CD14-positive monocyte (primary cell): ENCODE data around the gene RAPGEF1. TPM values are rescaled to one million over a fixed set of nuclear protein-coding genes. Genes with fewer than 3 reads are reported as not detected.

Source experiments
- DNase-seq, 3 donors: peaks; one replicate each; pipeline ENCODE4 v3.0.0-alpha.2; 2011 to 2022
- H2AFZ ChIP-seq: 2 replicates; pipeline ENCODE4 v1.6.0; 2012; ENCODE audit warnings: mild to moderate bottlenecking, low read depth, low read length, inconsistent platforms; ENCODE audit not compliant: insufficient read depth, poor library complexity, severe bottlenecking
- H3K27ac ChIP-seq, 2 donors: 1 replicate in 1 of 2; 2 replicates in 1 of 2; pipeline ENCODE4 v1.5.1; 2012 to 2013; ENCODE audit warnings: low read length in 2 of 2, control low read depth in 1 of 2, inconsistent platforms in 1 of 2, low read depth in 1 of 2, mild to moderate bottlenecking in 1 of 2
- H3K27me3 ChIP-seq, 2 donors: one replicate each; pipeline versions ENCODE4 v1.6.0 to v1.6.1; 2011 to 2013; ENCODE audit warnings: low read length in 2 of 2; ENCODE audit not compliant: control insufficient read depth in 2 of 2, insufficient read depth in 2 of 2
- H3K36me3 ChIP-seq, 2 donors: replicated peaks in 1 of 2; 1 replicate in 1 of 2; 2 replicates in 1 of 2; pipeline versions ENCODE4 v1.5.1 to v1.6.1; 2012 to 2013; ENCODE audit warnings: low read length in 2 of 2, control low read depth in 1 of 2, inconsistent platforms in 1 of 2, mild to moderate bottlenecking in 1 of 2; ENCODE audit not compliant: insufficient read depth in 2 of 2, control insufficient read depth in 1 of 2
- H3K4me1 ChIP-seq, 2 donors: 1 replicate in 1 of 2; 2 replicates in 1 of 2; pipeline versions ENCODE4 v1.5.1 to v1.6.1; 2012 to 2013; ENCODE audit warnings: low read length in 2 of 2, control low read depth in 1 of 2, inconsistent platforms in 1 of 2, mild to moderate bottlenecking in 1 of 2, moderate library complexity in 1 of 2; ENCODE audit not compliant: insufficient read depth in 2 of 2, control insufficient read depth in 1 of 2
- H3K4me2 ChIP-seq: replicated peaks from 2 replicates; pipeline ENCODE3; 2012; ENCODE audit warnings: low read length, moderate library complexity, mild to moderate bottlenecking; ENCODE audit not compliant: poor library complexity, severe bottlenecking; ENCODE audit errors: extremely low read depth
- H3K4me3 ChIP-seq, 3 experiments: fragments of 200-600 bp in 1 of 3; sonication (generic) in 1 of 3; replicated peaks in 1 of 3; 1 replicate in 2 of 3; 2 replicates in 1 of 3; pipeline ENCODE4 v1.5.1; 2011 to 2013; ENCODE audit warnings: low read length in 3 of 3, mild to moderate bottlenecking in 3 of 3, control low read depth in 2 of 3, low read depth in 2 of 3, inconsistent platforms in 1 of 3, moderate library complexity in 1 of 3
- H3K79me2 ChIP-seq: 2 replicates; pipeline ENCODE4 v1.6.0; 2012; ENCODE audit warnings: mild to moderate bottlenecking, control low read depth, inconsistent platforms, low read length, moderate library complexity; ENCODE audit not compliant: insufficient read depth
- H3K9ac ChIP-seq: 2 replicates; pipeline ENCODE4 v1.6.0; 2017; ENCODE audit warnings: low read length, mild to moderate bottlenecking; ENCODE audit not compliant: insufficient read depth, poor library complexity, severe bottlenecking
- H3K9me3 ChIP-seq, 2 donors: replicated peaks in 1 of 2; 1 replicate in 1 of 2; 2 replicates in 1 of 2; pipeline versions ENCODE4 v1.5.1 to v1.6.1; 2012 to 2013; ENCODE audit warnings: low read length in 2 of 2, control low read depth in 1 of 2; ENCODE audit not compliant: control insufficient read depth in 1 of 2, insufficient read depth in 1 of 2
- H4K20me1 ChIP-seq: 2 replicates; pipeline ENCODE4 v1.6.0; 2012; ENCODE audit warnings: mild to moderate bottlenecking, low read length, control low read depth, moderate library complexity; ENCODE audit not compliant: insufficient read depth
- H3K27ac Mint-ChIP-seq, 7 donors: one replicate each; pipeline ENCODE4 v1.8.0; 2020; ENCODE audit warnings: mild to moderate bottlenecking in 7 of 7, mixed read lengths in 7 of 7, moderate library complexity in 6 of 7, inconsistent platforms in 2 of 7
- H3K27me3 Mint-ChIP-seq, 3 donors: one replicate each; pipeline ENCODE4 v1.8.0; 2021 to 2022; ENCODE audit warnings: low read depth in 3 of 3, mild to moderate bottlenecking in 3 of 3, mixed read lengths in 3 of 3, moderate library complexity in 3 of 3, inconsistent platforms in 1 of 3
- H3K36me3 Mint-ChIP-seq, 2 donors: one replicate each; pipeline ENCODE4 v1.8.0; 2020; ENCODE audit warnings: mixed read lengths in 2 of 2, inconsistent platforms in 1 of 2, mild to moderate bottlenecking in 1 of 2
- H3K4me1 Mint-ChIP-seq: one replicate; pipeline ENCODE4 v1.8.0; 2020; ENCODE audit warnings: mild to moderate bottlenecking, mixed read lengths
- H3K4me3 Mint-ChIP-seq, 2 donors: one replicate each; pipeline ENCODE4 v1.8.0; 2020; ENCODE audit warnings: mild to moderate bottlenecking in 2 of 2, mixed read lengths in 2 of 2, moderate library complexity in 1 of 2
- H3K9me3 Mint-ChIP-seq, 7 donors: one replicate each; pipeline ENCODE4 v1.8.0; 2020 to 2022; ENCODE audit warnings: mixed read lengths in 7 of 7, mild to moderate bottlenecking in 6 of 7, moderate library complexity in 6 of 7, inconsistent platforms in 2 of 7
- WGBS: methylation state at CpG from one replicate; pipeline ENCODE4 v1.1.5; 2013; ENCODE audit warnings: missing lambda C conversion rate; ENCODE audit not compliant: insufficient coverage; 5-methylcytosine and 5-hydroxymethylcytosine counted together
- intact Hi-C, 2 donors: fragments of 100-400 bp; cut with micrococcal nuclease; formaldehyde crosslinking; loops; one replicate each; pipeline versions ENCODE4 v1.15.0 to v1.15.1; 2023
- polyA plus RNA-seq, 3 donors: library from polyadenylated mRNA; depleted of rRNA in 1 of 3; unstranded in 2 of 3; stranded (reverse) in 1 of 3; fragments of 300-500 nt in 2 of 3; fragments of >200 nt in 1 of 3; fragmentation: Illumina TruSeq in 2 of 3; gene quantifications; 1 replicate in 2 of 3; 2 replicates in 1 of 3; pipeline ENCODE4 v1.2.3, GENCODE V29; 2012 to 2021
- TF ChIP-seq, protein P1 (sequence below): fragments of 200-600 bp; IDR thresholded peaks from one replicate; pipeline ENCODE4 v1.8.0; 2022; ENCODE audit warnings: antibody characterized with exemption, mild to moderate bottlenecking

Gene RAPGEF1
- polyA plus RNA-seq, 3 donors = 1.7 to 71.7 (median 3.0) TPM

DNA sequence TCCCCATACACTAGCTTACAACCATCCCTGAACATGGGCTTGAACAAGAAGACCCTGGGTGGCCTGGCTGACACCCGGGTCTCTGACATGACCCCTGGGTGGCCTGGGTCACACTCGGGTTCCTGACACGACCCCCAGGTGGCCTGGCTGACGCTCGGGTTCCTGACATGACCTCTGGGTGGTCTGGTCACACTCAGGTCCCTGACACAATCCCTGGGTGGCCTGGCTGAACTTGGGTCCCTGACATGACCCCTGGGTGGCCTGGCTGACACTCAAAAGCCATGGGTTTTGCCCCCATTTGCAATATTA is 156.6 kb downstream of the RAPGEF1 start:
- peaks cover 34 to 42% of the 10 kb centered on the region in 2 donors for H3K4me1 ChIP-seq
- intact Hi-C loops = no loop called here
- H3K4me2 ChIP-seq = no peak overlapping the region
- TF ChIP-seq, protein P1, sequence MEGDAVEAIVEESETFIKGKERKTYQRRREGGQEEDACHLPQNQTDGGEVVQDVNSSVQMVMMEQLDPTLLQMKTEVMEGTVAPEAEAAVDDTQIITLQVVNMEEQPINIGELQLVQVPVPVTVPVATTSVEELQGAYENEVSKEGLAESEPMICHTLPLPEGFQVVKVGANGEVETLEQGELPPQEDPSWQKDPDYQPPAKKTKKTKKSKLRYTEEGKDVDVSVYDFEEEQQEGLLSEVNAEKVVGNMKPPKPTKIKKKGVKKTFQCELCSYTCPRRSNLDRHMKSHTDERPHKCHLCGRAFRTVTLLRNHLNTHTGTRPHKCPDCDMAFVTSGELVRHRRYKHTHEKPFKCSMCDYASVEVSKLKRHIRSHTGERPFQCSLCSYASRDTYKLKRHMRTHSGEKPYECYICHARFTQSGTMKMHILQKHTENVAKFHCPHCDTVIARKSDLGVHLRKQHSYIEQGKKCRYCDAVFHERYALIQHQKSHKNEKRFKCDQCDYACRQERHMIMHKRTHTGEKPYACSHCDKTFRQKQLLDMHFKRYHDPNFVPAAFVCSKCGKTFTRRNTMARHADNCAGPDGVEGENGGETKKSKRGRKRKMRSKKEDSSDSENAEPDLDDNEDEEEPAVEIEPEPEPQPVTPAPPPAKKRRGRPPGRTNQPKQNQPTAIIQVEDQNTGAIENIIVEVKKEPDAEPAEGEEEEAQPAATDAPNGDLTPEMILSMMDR = no peak
- no peak overlapping the region for H3K4me3 ChIP-seq
- no peak overlapping the region for H3K4me3 Mint-ChIP-seq
- no peak overlapping the region for H2AFZ ChIP-seq
- H3K9me3 Mint-ChIP-seq = no peaks in the 10 kb centered on the region
- WGBS = 97% methylated on average over 5 of the region's 5 CpGs
- peaks cover 40% of the 10 kb centered on the region for H3K4me1 Mint-ChIP-seq
- H3K27me3 Mint-ChIP-seq = no peaks in the 10 kb centered on the region
- H3K27me3 ChIP-seq = no peaks in the 10 kb centered on the region
- peaks cover 75 to 91% of the 10 kb centered on the region in 2 donors for H3K36me3 Mint-ChIP-seq
- H3K27ac ChIP-seq = peak overlapping the region in 1 of 2 donors; percentile 82
- DNase-seq = no peak
- H3K9ac ChIP-seq = no peak overlapping the region
- peaks cover 66 to 79% of the 10 kb centered on the region in 2 donors for H3K36me3 ChIP-seq
- no peaks in the 10 kb centered on the region for H3K9me3 ChIP-seq
- H4K20me1 ChIP-seq = peaks cover 43% of the 10 kb centered on the region
- peak overlapping the region in 1 of 7 donors; percentile 74 for H3K27ac Mint-ChIP-seq
- H3K79me2 ChIP-seq = peaks cover 4% of the 10 kb centered on the region

DNA sequence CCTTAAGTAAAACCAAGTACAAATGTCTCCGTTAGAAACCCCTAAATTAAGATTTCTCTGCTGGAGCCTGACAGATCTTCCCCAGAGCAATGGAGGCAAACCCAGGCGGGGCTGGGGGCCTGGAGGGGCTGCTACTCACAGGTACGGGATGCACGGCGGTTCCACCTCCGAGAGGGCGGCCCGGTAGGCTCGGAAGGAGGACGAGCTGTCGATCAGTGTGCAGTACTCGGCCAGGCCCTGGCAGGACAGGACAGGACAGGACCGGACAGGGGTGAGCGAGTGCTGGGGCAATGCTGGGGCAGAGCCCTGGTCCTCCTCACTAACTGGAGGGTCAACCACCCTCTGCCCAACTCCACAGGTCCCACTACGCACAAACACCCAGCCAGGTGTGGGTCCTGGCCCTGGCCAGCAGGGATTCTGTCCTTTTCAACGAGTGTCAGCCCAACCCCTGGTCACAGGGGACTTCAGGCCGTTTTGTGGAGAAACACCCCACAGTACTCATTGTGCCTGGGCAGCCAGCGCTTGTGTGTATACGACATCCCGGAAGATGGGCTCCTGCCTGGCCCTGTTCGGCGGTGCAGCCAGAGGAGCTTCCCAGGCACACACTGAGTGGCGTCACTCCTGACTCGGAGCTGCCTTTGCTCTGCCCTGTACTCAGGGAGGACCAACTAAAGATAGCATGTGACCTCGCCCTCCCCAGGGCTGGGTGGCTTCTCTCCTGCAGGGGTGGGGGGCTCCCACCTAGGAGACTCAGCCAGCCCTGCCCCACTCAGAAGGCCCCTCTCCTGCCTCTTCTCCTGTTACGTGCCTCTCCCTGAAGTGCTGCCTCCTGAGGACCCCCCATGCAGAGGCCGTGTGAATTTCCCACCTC is 157.2 kb downstream of the RAPGEF1 start:
- DNase-seq = peak in 1 of 3 donors; percentile 4
- Histone ChIP-seq H3K79me2 (peaks cover 4% of the 10 kb centered on the region), H4K20me1 (peaks cover 49% of the 10 kb centered on the region), H3K4me1 (peaks cover 34 to 42% of the 10 kb centered on the region in 2 donors), H3K9me3 (no peaks in the 10 kb centered on the region), H3K36me3 (peaks cover 66 to 79% of the 10 kb centered on the region in 2 donors), H2AFZ (no peak overlapping the region), H3K9ac (no peak overlapping the region), H3K4me3 (no peak overlapping the region), H3K27ac (no peak overlapping the region), H3K27me3 (no peaks in the 10 kb centered on the region), H3K4me2 (no peak overlapping the region)
- Mint-ChIP-seq H3K4me3 (no peak overlapping the region), H3K4me1 (peaks cover 40% of the 10 kb centered on the region), H3K27ac (peak overlapping the region in 1 of 7 donors; percentile 33), H3K9me3 (no peaks in the 10 kb centered on the region), H3K27me3 (no peaks in the 10 kb centered on the region), H3K36me3 (peaks cover 75 to 91% of the 10 kb centered on the region in 2 donors)
- TF ChIP-seq, protein P1 = no peak
- intact Hi-C loops = no loop called here
- WGBS = 98% methylated on average over 26 of the region's 27 CpGs
